Activated CD4-positive, alpha-beta T cell treated with anti-CD3 and anti-CD28 coated beads, Interleukin-2, amount 50 U/mL, for 48 hours (primary cell): ENCODE data around the gene ZNF101.

ENCODE experiments used
- DNase-seq, 2 experiments: peaks; one replicate each; pipeline ENCODE4 v3.0.0-alpha.2; 2020

Gene ZNF101

GRCh38 chr19:19668230-19669012 is at the start of gene ZNF101:
ZNF101 (plus strand) TSS chr19:19668839; CDS start chr19:19668964, 125 bp downstream.
- peak; percentile 95 to 98 for DNase-seq

DNA sequence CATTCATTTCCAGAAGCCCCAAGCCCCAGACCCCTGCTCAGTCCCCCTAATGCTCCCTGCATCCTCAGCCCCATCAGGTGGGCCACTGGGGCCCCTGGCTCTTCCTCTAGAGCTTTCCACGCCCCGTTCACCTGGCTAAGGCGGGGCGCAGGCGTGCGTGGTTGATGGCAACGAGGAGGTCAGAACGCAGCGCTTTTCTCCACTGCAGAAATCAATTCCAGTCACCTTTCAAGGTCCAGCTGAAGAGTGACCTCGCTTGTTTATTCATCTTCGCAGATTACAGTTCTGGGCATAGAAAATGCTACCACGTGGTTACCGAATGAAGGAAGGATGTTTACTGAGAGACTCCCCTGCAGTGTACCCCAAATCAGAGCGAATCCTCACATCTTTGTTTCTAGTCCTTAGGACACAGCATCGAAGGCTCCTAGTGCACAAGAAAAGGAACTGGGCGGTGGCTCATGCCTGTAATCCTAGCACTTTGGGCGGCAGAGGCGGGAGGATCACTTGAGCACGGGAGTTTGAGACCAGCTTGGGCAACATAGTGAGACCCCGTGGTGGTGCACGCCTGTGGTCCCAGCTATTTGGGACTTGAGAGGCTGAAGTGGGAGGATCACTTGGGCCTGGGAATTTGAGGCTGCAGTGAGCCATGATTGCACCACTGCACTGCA is 49.3 kb upstream of the ZNF101 start:
- no peak for DNase-seq

DNA sequence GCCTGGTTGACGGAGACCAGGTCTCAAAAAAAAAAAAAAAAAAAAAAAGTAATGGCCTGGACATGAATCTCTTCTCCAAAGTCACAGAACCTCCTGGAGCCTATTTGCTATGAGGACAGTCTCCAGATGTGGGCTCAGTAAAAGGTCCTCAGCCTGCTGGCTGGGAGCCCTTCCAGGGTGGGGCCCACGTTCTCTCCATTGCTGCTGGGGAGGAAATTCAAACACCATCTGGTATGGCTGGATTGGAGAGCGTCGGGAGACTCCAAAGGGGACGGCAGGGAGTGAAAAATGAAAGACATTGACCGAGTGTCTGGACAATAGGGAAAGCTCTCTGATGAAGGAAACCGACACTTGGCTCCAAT is 48.8 kb upstream of the ZNF101 start:
- no peak for DNase-seq

DNA sequence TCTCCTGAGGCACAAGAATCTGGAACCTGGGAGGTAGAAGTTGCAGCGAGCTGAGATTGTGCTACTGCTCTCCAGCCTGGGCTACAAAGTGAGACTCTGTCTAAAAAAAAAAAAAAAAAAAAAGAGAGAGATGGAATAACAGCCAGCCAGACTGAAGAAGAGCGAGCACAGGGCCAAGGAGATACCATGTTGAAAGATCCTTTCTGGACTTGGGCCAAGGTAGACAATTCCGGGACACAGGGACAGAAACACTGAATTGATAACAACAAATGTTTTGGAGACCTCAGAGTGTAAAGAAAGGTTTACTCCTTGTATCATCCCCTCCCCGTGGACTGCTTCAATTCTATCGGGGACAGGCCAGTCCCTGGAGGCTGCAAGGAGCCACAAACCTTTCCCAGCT is 45.3 kb upstream of the ZNF101 start:
- DNase-seq, result no peak

DNA sequence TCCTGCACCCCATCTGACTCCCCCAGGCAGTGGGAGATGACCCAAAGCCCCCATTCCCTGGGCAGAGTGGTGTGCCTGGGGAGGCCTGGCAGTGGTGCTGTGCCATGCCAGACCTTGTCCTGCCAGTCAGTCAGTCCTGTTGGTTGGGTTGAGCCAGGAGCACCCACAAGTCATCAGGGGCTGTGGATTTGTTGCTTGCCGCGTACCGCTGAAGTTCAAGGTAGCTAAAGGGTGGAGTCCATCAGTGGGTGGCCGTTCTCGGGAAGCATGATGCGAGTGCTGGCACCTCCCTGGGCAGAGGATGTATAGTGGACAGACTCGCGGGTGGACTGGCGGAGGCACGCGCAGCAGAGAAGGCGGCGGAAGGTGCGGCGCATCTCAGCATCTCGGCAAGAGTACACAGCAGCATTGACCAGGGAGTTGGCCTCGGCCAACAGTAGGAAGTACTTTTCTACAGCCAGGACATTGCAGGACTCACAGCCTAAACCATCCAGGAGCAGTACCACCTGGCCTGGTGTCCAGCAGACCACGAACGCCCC is 44.5 kb upstream of the ZNF101 start:
- DNase-seq, result no peak

- no peak for DNase-seq
These were observed 41.8 kb upstream of the ZNF101 start for GRCh38 chr19:19626516-19627472.

DNA sequence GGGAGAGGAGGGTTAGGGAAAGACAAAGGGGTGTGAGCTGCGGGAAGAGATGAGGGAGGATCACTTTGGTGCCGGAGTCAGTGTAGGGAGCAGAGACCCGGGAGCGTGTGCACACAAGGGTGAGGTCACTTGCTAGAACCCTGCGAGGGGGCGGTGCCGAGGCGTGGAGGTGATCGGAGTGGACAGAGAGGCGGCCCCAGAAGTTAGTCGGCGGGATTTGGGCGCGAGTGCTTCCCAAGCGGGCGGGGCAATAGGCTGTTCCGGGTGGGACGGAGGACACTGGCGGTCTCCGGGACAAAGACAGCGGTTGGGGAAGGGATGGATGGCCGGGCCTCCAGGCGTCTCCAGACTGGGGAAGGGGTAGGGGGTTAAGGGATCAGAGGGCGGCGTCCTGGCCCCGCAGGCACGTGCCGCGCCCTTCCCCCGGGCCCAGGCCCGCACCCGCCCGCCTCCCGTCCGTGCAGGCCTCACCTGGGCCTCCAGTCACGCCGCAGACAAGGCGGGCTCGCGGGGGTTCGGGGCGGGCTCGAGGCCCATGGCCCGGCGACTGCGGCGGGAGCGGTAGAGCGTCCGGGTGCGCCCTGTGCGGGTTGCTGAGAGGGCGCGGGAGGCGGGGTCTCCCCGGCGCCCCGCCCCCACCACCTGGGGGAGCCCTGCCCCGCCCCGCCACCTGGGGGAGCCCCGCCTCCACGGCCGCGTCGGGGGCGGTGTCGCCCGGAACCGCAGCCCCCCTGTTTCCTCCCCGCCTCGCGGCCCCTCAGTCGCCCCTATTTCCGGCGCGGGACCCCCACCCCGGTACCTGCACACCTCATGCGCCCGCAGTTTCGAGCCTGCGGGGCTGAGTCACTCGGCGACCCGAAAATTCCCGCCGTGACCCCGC is 40.8 kb upstream of the ZNF101 start, which contains the start of gene LPAR2:
Gene LPAR2 (minus strand): TSS at position 600 of the 880 bp plus-strand sequence. CDS start 945 bp downstream, outside the sequence.
- DNase-seq, result peak; percentile 60 to 70

- DNase-seq, result peak; percentile 34 to 48
These were observed 40.0 kb upstream of the ZNF101 start for GRCh38 chr19:19628501-19629134.

DNA sequence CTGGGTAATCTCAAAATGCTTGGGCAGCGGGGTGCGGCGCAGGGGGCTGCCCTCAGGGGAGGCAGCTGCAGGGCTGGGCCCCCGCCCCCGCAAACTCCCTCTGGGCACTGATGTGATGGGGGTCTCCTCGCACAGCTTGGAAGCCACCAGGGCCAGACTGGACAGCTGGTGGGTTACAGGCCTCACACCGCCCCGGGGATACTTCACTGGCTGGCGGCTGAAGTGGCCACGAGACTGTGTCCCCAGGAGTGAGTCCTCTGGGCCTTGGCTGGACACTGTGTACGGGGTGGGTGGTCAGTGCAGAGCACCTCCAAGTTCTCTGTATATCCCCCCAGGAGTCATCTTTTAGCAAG is 38.6 kb upstream of the ZNF101 start:
- DNase-seq, result no peak

DNA sequence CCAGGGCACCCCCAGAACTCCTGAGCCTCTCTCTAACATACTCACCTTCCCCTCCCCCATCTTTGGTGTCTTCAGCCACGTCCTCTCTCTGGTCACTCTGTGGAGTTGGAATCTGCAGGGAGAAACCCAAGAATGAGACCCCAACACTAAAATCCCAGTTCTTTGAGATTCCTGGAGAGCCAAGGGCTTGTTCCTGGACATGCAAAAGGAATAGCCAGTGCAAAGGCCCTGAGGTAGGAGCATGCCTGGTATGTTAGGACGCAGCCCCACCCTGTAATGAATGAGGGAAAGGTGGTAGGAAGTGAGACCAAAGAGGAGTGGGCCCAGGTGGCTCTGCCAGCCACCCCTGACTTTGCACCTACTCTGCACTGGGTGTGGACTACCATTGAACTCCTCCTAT is 38.2 kb upstream of the ZNF101 start:
- no peak for DNase-seq

GRCh38 chr19:19631346-19631745 is 37.3 kb upstream of the ZNF101 start:
- DNase-seq, result no peak

DNA sequence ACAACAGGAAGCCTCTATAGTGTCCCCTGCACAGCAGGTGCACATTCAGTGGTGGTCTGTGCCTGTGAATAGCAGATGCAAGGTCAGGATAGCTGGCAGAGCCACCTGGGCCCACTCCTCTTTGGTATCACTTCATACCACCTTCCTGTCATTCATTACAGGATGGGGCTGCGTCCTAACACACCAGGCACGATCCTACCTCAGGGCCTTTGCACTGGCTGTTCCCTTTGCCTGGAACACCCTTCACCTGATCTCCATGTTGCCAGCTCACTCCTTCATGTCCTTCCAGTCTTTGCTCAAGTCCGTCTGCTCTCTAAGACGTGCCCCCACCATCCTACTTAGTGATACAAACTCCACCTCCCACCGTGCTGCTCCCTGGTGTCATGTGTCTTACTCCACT is 36.0 kb upstream of the ZNF101 start:
- DNase-seq, result no peak

- DNase-seq, result no peak
These were observed 34.7 kb upstream of the ZNF101 start for GRCh38 chr19:19633711-19634515.

GRCh38 chr19:19634516-19635312 is 33.9 kb upstream of the ZNF101 start:
- no peak for DNase-seq

- no peak for DNase-seq
These were observed 33.3 kb upstream of the ZNF101 start for GRCh38 chr19:19635313-19635702.

- DNase-seq, result no peak
These were observed 32.0 kb upstream of the ZNF101 start for GRCh38 chr19:19636573-19637185.

GRCh38 chr19:19637186-19637522 is 31.5 kb upstream of the ZNF101 start:
- DNase-seq, result no peak

DNA sequence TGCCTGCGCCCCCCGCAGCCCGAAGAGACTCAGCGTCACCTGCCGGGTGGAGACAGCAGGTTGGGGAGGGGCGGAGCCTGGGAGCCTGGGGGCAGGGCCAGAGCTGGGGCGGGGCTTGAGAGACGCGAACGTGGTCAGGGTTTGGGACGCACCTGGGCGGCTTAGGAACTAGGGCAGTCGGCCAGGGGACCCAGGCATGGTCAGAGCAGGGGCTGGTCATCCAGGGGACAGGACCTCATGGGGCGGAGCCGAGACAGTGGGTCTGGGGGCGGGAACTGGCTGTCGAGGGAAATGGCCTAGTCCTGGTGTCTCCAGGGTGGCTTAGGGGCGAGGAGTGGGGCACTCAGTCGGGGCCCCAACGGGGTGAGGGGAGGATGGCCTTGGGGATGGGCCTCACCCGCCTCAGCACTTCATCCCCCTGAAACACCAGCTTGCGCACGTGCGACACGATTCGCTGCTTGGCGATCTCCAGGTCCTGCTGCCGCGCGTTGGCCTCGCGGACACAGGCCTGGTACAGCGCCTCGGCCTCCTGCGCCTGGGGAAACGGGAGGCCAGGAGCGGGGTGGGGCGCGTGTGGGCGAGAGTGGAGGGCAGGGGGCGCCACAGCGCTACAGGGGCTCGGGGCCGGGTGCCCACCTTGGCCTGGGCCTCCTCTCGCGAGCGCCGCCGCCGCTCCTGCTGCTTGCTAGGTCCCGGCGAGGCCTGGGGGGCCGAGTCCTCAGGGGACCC is 31.0 kb upstream of the ZNF101 start:
- peak in 1 of 2 experiments; percentile 16 for DNase-seq
